Right lung (tissue), 5 donors: ENCODE measurements around the gene MATN4. TPM values are rescaled to one million over a fixed set of nuclear protein-coding genes. Genes with fewer than 3 reads are reported as not detected.

Source experiments
- DNase-seq, 2 donors: peaks; one replicate each; pipeline ENCODE4 v3.0.0-alpha.2; 2013
- polyA plus RNA-seq, 5 donors: library from polyadenylated mRNA; unstranded; fragments of 120-200 nt; gene quantifications; one replicate each; pipeline versions ENCODE4 v1.2.1 to v1.2.3, GENCODE V29; 2013; ENCODE audit warnings: inconsistent platforms in 1 of 5, low replicate concordance in 1 of 5; ENCODE audit not compliant: insufficient read length in 5 of 5, insufficient read depth in 1 of 5

MATN4 gene
- polyA plus RNA-seq, 5 donors = 0.09 to 0.18 (median 0.14) TPM

GRCh38 chr20:45341939-45342854 lies 34.1 kb upstream of the MATN4 start:
- no peak for DNase-seq

GRCh38 chr20:45341579-45341938 lies 33.5 kb upstream of the MATN4 start:
- DNase-seq = no peak

- DNase-seq = no peak
These were observed 32.9 kb upstream of the MATN4 start for GRCh38 chr20:45340951-45341350.

GRCh38 chr20:45340236-45340847 lies 32.2 kb upstream of the MATN4 start:
- no peak for DNase-seq

- DNase-seq = no peak
These were observed 31.7 kb upstream of the MATN4 start for GRCh38 chr20:45339799-45340198.

- no peak for DNase-seq
These were observed 31.0 kb upstream of the MATN4 start for GRCh38 chr20:45339084-45339483.

- no peak for DNase-seq
These were observed 30.3 kb upstream of the MATN4 start for GRCh38 chr20:45338121-45339030.

GRCh38 chr20:45337367-45338120 lies 29.4 kb upstream of the MATN4 start:
- DNase-seq = no peak

- DNase-seq = no peak
These were observed 28.6 kb upstream of the MATN4 start for GRCh38 chr20:45336530-45337366.

- DNase-seq = no peak
These were observed 22.4 kb upstream of the MATN4 start for GRCh38 chr20:45330476-45330875.

- DNase-seq = no peak
These were observed 21.6 kb upstream of the MATN4 start for GRCh38 chr20:45329497-45330319.

GRCh38 chr20:45328451-45328850 lies 20.4 kb upstream of the MATN4 start:
- DNase-seq = no peak

- DNase-seq = no peak
These were observed 17.3 kb upstream of the MATN4 start for GRCh38 chr20:45325371-45325770.

- DNase-seq = no peak
These were observed 15.6 kb upstream of the MATN4 start for GRCh38 chr20:45323731-45324130.

- DNase-seq = no peak
These were observed 14.9 kb upstream of the MATN4 start for GRCh38 chr20:45322952-45323383.

- no peak for DNase-seq
These were observed 13.0 kb upstream of the MATN4 start for GRCh38 chr20:45320948-45321595.

- DNase-seq = no peak
These were observed 10.8 kb upstream of the MATN4 start for GRCh38 chr20:45318948-45319347.

- DNase-seq = no peak
These were observed 10.4 kb upstream of the MATN4 start for GRCh38 chr20:45318386-45318939.

GRCh38 chr20:45317826-45318225 lies 9.7 kb upstream of the MATN4 start:
- no peak for DNase-seq
